Activated T-cell treated with anti-CD3 and anti-CD28 coated beads, Interleukin-2, amount 50 U/mL, for 24 hours (primary cell): ENCODE results near the gene UNKL.

Experiments
- DNase-seq: peaks from one replicate; pipeline ENCODE4 v3.0.0-alpha.2; 2020
- H3K27ac Mint-ChIP-seq: 2 replicates; pipeline ENCODE4 v1.8.0; 2020; ENCODE audit warnings: mild to moderate bottlenecking, mixed read lengths
- H3K27me3 Mint-ChIP-seq: 2 replicates; pipeline ENCODE4 v1.8.0; 2020; ENCODE audit warnings: mixed read lengths
- H3K36me3 Mint-ChIP-seq: 2 replicates; pipeline ENCODE4 v1.8.0; 2020; ENCODE audit warnings: low read depth, mixed read lengths
- H3K4me1 Mint-ChIP-seq: 2 replicates; pipeline ENCODE4 v1.8.0; 2020; ENCODE audit warnings: low read depth, mixed read lengths
- H3K4me3 Mint-ChIP-seq: 2 replicates; pipeline ENCODE4 v1.8.0; 2020; ENCODE audit warnings: mild to moderate bottlenecking, moderate library complexity, mixed read lengths
- H3K9me3 Mint-ChIP-seq: 2 replicates; pipeline ENCODE4 v1.8.0; 2020; ENCODE audit warnings: mixed read lengths

UNKL gene

GRCh38 chr16:1439058-1439698 is 24.7 kb upstream of the UNKL start:
- no peaks in the 10 kb centered on the region for H3K4me1 Mint-ChIP-seq
- H3K27me3 Mint-ChIP-seq = no peaks in the 10 kb centered on the region
- H3K27ac Mint-ChIP-seq = no peak overlapping the region
- no peaks in the 10 kb centered on the region for H3K9me3 Mint-ChIP-seq
- no peak for DNase-seq
- no peak overlapping the region for H3K4me3 Mint-ChIP-seq
- H3K36me3 Mint-ChIP-seq = no peaks in the 10 kb centered on the region

GRCh38 chr16:1438229-1439057 is 23.9 kb upstream of the UNKL start:
- no peaks in the 10 kb centered on the region for H3K4me1 Mint-ChIP-seq
- no peak for DNase-seq
- H3K36me3 Mint-ChIP-seq = no peaks in the 10 kb centered on the region
- H3K27ac Mint-ChIP-seq = no peak overlapping the region
- H3K27me3 Mint-ChIP-seq = no peaks in the 10 kb centered on the region
- no peaks in the 10 kb centered on the region for H3K9me3 Mint-ChIP-seq
- H3K4me3 Mint-ChIP-seq = no peak overlapping the region

- Mint-ChIP-seq H3K4me3 (no peak overlapping the region), H3K27me3 (no peaks in the 10 kb centered on the region), H3K9me3 (no peaks in the 10 kb centered on the region), H3K36me3 (no peaks in the 10 kb centered on the region), H3K27ac (no peak overlapping the region), H3K4me1 (no peaks in the 10 kb centered on the region)
- no peak for DNase-seq
These were observed 23.1 kb upstream of the UNKL start for GRCh38 chr16:1437606-1438005.

GRCh38 chr16:1436731-1437355 is 22.3 kb upstream of the UNKL start:
- H3K4me1 Mint-ChIP-seq = no peaks in the 10 kb centered on the region
- H3K27me3 Mint-ChIP-seq = no peaks in the 10 kb centered on the region
- H3K36me3 Mint-ChIP-seq = no peaks in the 10 kb centered on the region
- H3K9me3 Mint-ChIP-seq = no peaks in the 10 kb centered on the region
- no peak overlapping the region for H3K27ac Mint-ChIP-seq
- no peak overlapping the region for H3K4me3 Mint-ChIP-seq
- no peak for DNase-seq

GRCh38 chr16:1435921-1436697 is 21.6 kb upstream of the UNKL start:
- Mint-ChIP-seq H3K4me1 (no peaks in the 10 kb centered on the region), H3K9me3 (no peaks in the 10 kb centered on the region), H3K36me3 (no peaks in the 10 kb centered on the region)

GRCh38 chr16:1434644-1435592 is 20.4 kb upstream of the UNKL start:
- no peaks in the 10 kb centered on the region for H3K27me3 Mint-ChIP-seq
- no peak overlapping the region for H3K27ac Mint-ChIP-seq
- H3K9me3 Mint-ChIP-seq = no peaks in the 10 kb centered on the region
- H3K4me3 Mint-ChIP-seq = no peak overlapping the region
- H3K4me1 Mint-ChIP-seq = no peaks in the 10 kb centered on the region
- DNase-seq = no peak
- no peaks in the 10 kb centered on the region for H3K36me3 Mint-ChIP-seq

More at GRCh38 chr16:1435921-1436697, 21.6 kb upstream of the UNKL start:
- H3K27me3 Mint-ChIP-seq = no peaks in the 10 kb centered on the region
- H3K4me3 Mint-ChIP-seq = no peak overlapping the region
- H3K27ac Mint-ChIP-seq = no peak overlapping the region
- DNase-seq = no peak

GRCh38 chr16:1433756-1434155 is 19.3 kb upstream of the UNKL start:
- Mint-ChIP-seq H3K27me3 (no peaks in the 10 kb centered on the region), H3K9me3 (no peaks in the 10 kb centered on the region), H3K27ac (no peak overlapping the region), H3K4me1 (no peaks in the 10 kb centered on the region), H3K4me3 (no peak overlapping the region), H3K36me3 (no peaks in the 10 kb centered on the region)
- no peak for DNase-seq

GRCh38 chr16:1433263-1433560 is 18.7 kb upstream of the UNKL start:
- Mint-ChIP-seq H3K4me3 (no peak overlapping the region), H3K4me1 (no peaks in the 10 kb centered on the region), H3K27ac (no peak overlapping the region), H3K9me3 (no peaks in the 10 kb centered on the region), H3K36me3 (no peaks in the 10 kb centered on the region), H3K27me3 (no peaks in the 10 kb centered on the region)
- no peak for DNase-seq

GRCh38 chr16:1432388-1433262 is 18.1 kb upstream of the UNKL start:
- peak; percentile 51 for DNase-seq
- Mint-ChIP-seq H3K27me3 (no peaks in the 10 kb centered on the region), H3K27ac (peak overlapping the region; percentile 44)

GRCh38 chr16:1431497-1432270 is 17.2 kb upstream of the UNKL start:
- Mint-ChIP-seq H3K4me1 (no peaks in the 10 kb centered on the region), H3K27me3 (no peaks in the 10 kb centered on the region), H3K27ac (peak overlapping the region; percentile 44), H3K4me3 (peak overlapping the region; percentile 46), H3K36me3 (no peaks in the 10 kb centered on the region), H3K9me3 (no peaks in the 10 kb centered on the region)
- DNase-seq = no peak

More at GRCh38 chr16:1432388-1433262, 18.1 kb upstream of the UNKL start:
- Mint-ChIP-seq H3K36me3 (no peaks in the 10 kb centered on the region), H3K4me3 (peak overlapping the region; percentile 46), H3K9me3 (no peaks in the 10 kb centered on the region), H3K4me1 (no peaks in the 10 kb centered on the region)

GRCh38 chr16:1430759-1431496 is 16.4 kb upstream of the UNKL start, which contains the start of gene PERCC1:
Gene PERCC1, plus strand, starts transcription at chr16:1431078. Its CDS starts 1,516 bp downstream, at chr16:1432594.
- no peak for DNase-seq
- no peaks in the 10 kb centered on the region for H3K36me3 Mint-ChIP-seq
- no peaks in the 10 kb centered on the region for H3K27me3 Mint-ChIP-seq
- H3K4me1 Mint-ChIP-seq = no peaks in the 10 kb centered on the region
- peak within 1 kb of the TSS; percentile 46 for H3K4me3 Mint-ChIP-seq
- no peaks in the 10 kb centered on the region for H3K9me3 Mint-ChIP-seq
- peak within 1 kb of the TSS; percentile 44 for H3K27ac Mint-ChIP-seq

GRCh38 chr16:1430214-1430758 is 15.8 kb upstream of the UNKL start:
- Mint-ChIP-seq H3K36me3 (no peaks in the 10 kb centered on the region), H3K9me3 (no peaks in the 10 kb centered on the region), H3K4me1 (no peaks in the 10 kb centered on the region), H3K27ac (no peak overlapping the region), H3K4me3 (no peak overlapping the region), H3K27me3 (no peaks in the 10 kb centered on the region)
- no peak for DNase-seq
